GM23338 (cell line): ENCODE data around the gene PCDHGA1.

Source experiments
- CREB1 ChIP-seq: fragments of 250-450 bp; sonication (Bioruptor Pico); IDR thresholded peaks from 2 replicates; pipeline ENCODE4 v1.5.0; 2020; ENCODE audit warnings: low read depth, mild to moderate bottlenecking, moderate library complexity
- CTCF ChIP-seq, 2 experiments: fragments of 200-600 bp in 1 of 2; sonication (generic) in 1 of 2; conservative IDR thresholded peaks; 2 replicates each; pipeline versions ENCODE4 v1.5.1 to v1.6.1; 2016 to 2017; ENCODE audit warnings: antibody characterized with exemption in 2 of 2, low read depth in 2 of 2, mild to moderate bottlenecking in 2 of 2, moderate library complexity in 1 of 2
- EZH2 ChIP-seq: fragments of 200-600 bp; sonication (generic); IDR thresholded peaks from one replicate; pipeline ENCODE4 v1.8.0; 2017; ENCODE audit warnings: antibody characterized with exemption, mild to moderate bottlenecking, low read depth; ENCODE audit not compliant: unreplicated experiment
- EZH2phosphoT487 ChIP-seq: fragments of 200-600 bp; sonication (generic); IDR thresholded peaks from one replicate; pipeline ENCODE4 v1.8.1; 2018; ENCODE audit warnings: antibody characterized with exemption; ENCODE audit not compliant: unreplicated experiment
- JUNB ChIP-seq: IDR thresholded peaks from one replicate; pipeline ENCODE4 v1.6.1; 2016; ENCODE audit warnings: antibody characterized with exemption; ENCODE audit not compliant: unreplicated experiment
- NANOG ChIP-seq: IDR thresholded peaks from 2 replicates; pipeline ENCODE4 v1.6.1; 2016; ENCODE audit warnings: antibody characterized with exemption, borderline replicate concordance
- POLR2AphosphoS5 ChIP-seq: IDR thresholded peaks from 2 replicates; pipeline ENCODE4 v1.6.1; 2016; ENCODE audit warnings: antibody characterized with exemption, low read depth
- REST ChIP-seq: IDR thresholded peaks from one replicate; pipeline ENCODE4 v1.6.1; 2018; ENCODE audit warnings: antibody characterized with exemption; ENCODE audit not compliant: unreplicated experiment
- STAT1 ChIP-seq: IDR thresholded peaks from one replicate; pipeline ENCODE4 v1.6.1; 2016; ENCODE audit warnings: antibody characterized with exemption; ENCODE audit not compliant: unreplicated experiment
- ZNF114 ChIP-seq: fragments of 250-450 bp; sonication (Bioruptor Pico); IDR thresholded peaks from 2 replicates; pipeline ENCODE4 v1.5.0; 2020; ENCODE audit warnings: mild to moderate bottlenecking, moderate library complexity
- ZNF331 ChIP-seq: fragments of 250-450 bp; sonication (Bioruptor Pico); IDR thresholded peaks from 2 replicates; pipeline ENCODE4 v1.5.0; 2020; ENCODE audit warnings: low read depth, mild to moderate bottlenecking, moderate library complexity
- ZNF462 ChIP-seq: fragments of 250-450 bp; sonication (Bioruptor Pico); IDR thresholded peaks from 2 replicates; pipeline ENCODE4 v1.5.0; 2020; ENCODE audit warnings: mild to moderate bottlenecking, moderate library complexity
- TF ChIP-seq, protein P1 (sequence below): IDR thresholded peaks from 2 replicates; pipeline ENCODE4 v1.6.1; 2016; ENCODE audit warnings: antibody characterized with exemption

DNA sequence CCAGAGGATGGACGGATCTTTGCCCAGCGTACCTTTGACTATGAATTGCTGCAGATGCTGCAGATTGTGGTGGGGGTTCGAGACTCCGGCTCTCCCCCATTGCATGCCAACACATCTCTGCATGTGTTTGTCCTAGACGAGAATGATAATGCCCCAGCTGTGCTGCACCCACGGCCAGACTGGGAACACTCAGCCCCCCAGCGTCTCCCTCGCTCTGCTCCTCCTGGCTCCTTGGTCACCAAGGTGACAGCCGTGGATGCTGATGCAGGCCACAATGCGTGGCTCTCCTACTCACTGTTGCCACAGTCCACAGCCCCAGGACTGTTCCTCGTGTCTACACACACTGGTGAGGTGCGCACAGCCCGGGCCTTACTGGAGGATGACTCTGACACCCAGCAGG is 160.5 kb downstream of the PCDHGA1 start:
- no peak for TF ChIP-seq CTCF (conservative IDR thresholded peaks at IDR 0.05; ENCODE audit: low read depth in 2 of 2)
- TF ChIP-seq POLR2AphosphoS5 = no peak
- no peak for TF ChIP-seq EZH2phosphoT487
- TF ChIP-seq, protein P1, sequence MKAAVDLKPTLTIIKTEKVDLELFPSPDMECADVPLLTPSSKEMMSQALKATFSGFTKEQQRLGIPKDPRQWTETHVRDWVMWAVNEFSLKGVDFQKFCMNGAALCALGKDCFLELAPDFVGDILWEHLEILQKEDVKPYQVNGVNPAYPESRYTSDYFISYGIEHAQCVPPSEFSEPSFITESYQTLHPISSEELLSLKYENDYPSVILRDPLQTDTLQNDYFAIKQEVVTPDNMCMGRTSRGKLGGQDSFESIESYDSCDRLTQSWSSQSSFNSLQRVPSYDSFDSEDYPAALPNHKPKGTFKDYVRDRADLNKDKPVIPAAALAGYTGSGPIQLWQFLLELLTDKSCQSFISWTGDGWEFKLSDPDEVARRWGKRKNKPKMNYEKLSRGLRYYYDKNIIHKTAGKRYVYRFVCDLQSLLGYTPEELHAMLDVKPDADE = no peak
- no peak for TF ChIP-seq EZH2
- no peak for TF ChIP-seq NANOG
- no peak for TF ChIP-seq JUNB
- TF ChIP-seq CREB1 (CRISPR knock-in tag) = no peak
- TF ChIP-seq REST = no peak
- no peak for TF ChIP-seq STAT1
- TF ChIP-seq ZNF114 (CRISPR knock-in tag) = no peak
- no peak for TF ChIP-seq ZNF462 (CRISPR knock-in tag)
- no peak for TF ChIP-seq ZNF331 (CRISPR knock-in tag)
